ENCODE results near the gene PIR.

Gene PIR

GRCh38 chrX:15493118-15493962, at the start of gene PIR:
PIR (minus strand) TSS chrX:15493333; CDS start chrX:15491257, 2,076 bp downstream.
- peak; percentile 2 for DNase-seq (ENCODE audit: low read depth, low spot score)

GRCh38 chrX:15530318-15530717, 37.2 kb upstream of the PIR start:
- no peak for DNase-seq (ENCODE audit: low read depth, low spot score)

- no peak for DNase-seq (ENCODE audit: low read depth, low spot score)
These were observed 36.0 kb upstream of the PIR start for GRCh38 chrX:15529165-15529564.

- DNase-seq (ENCODE audit: low read depth, low spot score) = no peak
These were observed 32.7 kb upstream of the PIR start for GRCh38 chrX:15525664-15526416.

GRCh38 chrX:15524417-15524816, 31.3 kb upstream of the PIR start:
- DNase-seq (ENCODE audit: low read depth, low spot score) = no peak

- no peak for DNase-seq (ENCODE audit: low read depth, low spot score)
These were observed 30.0 kb upstream of the PIR start for GRCh38 chrX:15523088-15523487.

- DNase-seq (ENCODE audit: low read depth, low spot score) = no peak
These were observed 29.3 kb upstream of the PIR start for GRCh38 chrX:15522464-15522863.

GRCh38 chrX:15515931-15516330, 22.8 kb upstream of the PIR start:
- no peak for DNase-seq (ENCODE audit: low read depth, low spot score)

- no peak for DNase-seq (ENCODE audit: low read depth, low spot score)
These were observed 21.1 kb upstream of the PIR start for GRCh38 chrX:15514279-15514678.

- no peak for DNase-seq (ENCODE audit: low read depth, low spot score)
These were observed 19.4 kb upstream of the PIR start for GRCh38 chrX:15512401-15512965.

GRCh38 chrX:15511563-15511962, 18.4 kb upstream of the PIR start:
- DNase-seq (ENCODE audit: low read depth, low spot score) = no peak

- no peak for DNase-seq (ENCODE audit: low read depth, low spot score)
These were observed 16.7 kb upstream of the PIR start for GRCh38 chrX:15509845-15510244.

- no peak for DNase-seq (ENCODE audit: low read depth, low spot score)
These were observed 13.9 kb upstream of the PIR start for GRCh38 chrX:15507005-15507404.

- DNase-seq (ENCODE audit: low read depth, low spot score) = no peak
These were observed 12.0 kb upstream of the PIR start for GRCh38 chrX:15505101-15505500.

GRCh38 chrX:15504661-15505060, 11.5 kb upstream of the PIR start:
- DNase-seq (ENCODE audit: low read depth, low spot score) = no peak

- DNase-seq (ENCODE audit: low read depth, low spot score) = no peak
These were observed 8.4 kb upstream of the PIR start for GRCh38 chrX:15501506-15501905.

- no peak for DNase-seq (ENCODE audit: low read depth, low spot score)
These were observed 7.4 kb upstream of the PIR start, which contains the start of gene BMX for GRCh38 chrX:15500497-15500966. BMX (plus strand) TSS chrX:15500807; CDS start chrX:15508354, 7,547 bp downstream.

GRCh38 chrX:15499976-15500375, 6.8 kb upstream of the PIR start:
- no peak for DNase-seq (ENCODE audit: low read depth, low spot score)

- DNase-seq (ENCODE audit: low read depth, low spot score) = no peak
These were observed 5.6 kb upstream of the PIR start for GRCh38 chrX:15498741-15499140.

- DNase-seq (ENCODE audit: low read depth, low spot score) = no peak
These were observed 4.7 kb upstream of the PIR start for GRCh38 chrX:15497865-15498264.

- DNase-seq (ENCODE audit: low read depth, low spot score) = no peak
These were observed 3.7 kb upstream of the PIR start for GRCh38 chrX:15496824-15497223.

GRCh38 chrX:15495801-15496200, 2.7 kb upstream of the PIR start:
- no peak for DNase-seq (ENCODE audit: low read depth, low spot score)

All from activated CD4-positive, CD25-positive, alpha-beta regulatory T cell treated with anti-CD3 and anti-CD28 coated beads, Interleukin-2, amount 50 U/mL, for 16 hours (primary cell).